ENCODE results near the gene MAN2C1. TPM values are rescaled to one million over a fixed set of nuclear protein-coding genes. Genes with fewer than 3 reads are reported as not detected.
"Not testable (repeated sequence)": the region's sequence is repeated elsewhere in the genome, so short reads cannot be mapped to it uniquely, and the experiment has no call there.

The MAN2C1 gene
- total and polyA plus RNA-seq, 9 donors: 48.9 to 277 (median 223) TPM

GRCh38 chr15:75313116-75313845, 55.1 kb downstream of the MAN2C1 start:
- H3K36me3 ChIP-seq: no peaks in the 10 kb centered on the region
- H3K4me3 ChIP-seq: no peak overlapping the region
- no peak for DNase-seq
- H3K27ac ChIP-seq: no peak overlapping the region
- intact Hi-C loops (cut with DNase I): loop anchor here in 1 of 4 donors (10.0 kb wide), 1 partner anchor 78 kb away; no protein-coding TSS in a partner anchor
- WGBS, 3 donors: 86 to 88% (median 86%) methylated on average over 13 of the region's 13 CpGs
- H3K9me3 ChIP-seq: no peaks in the 10 kb centered on the region
- no peaks in the 10 kb centered on the region for H3K4me1 ChIP-seq (ENCODE audit: insufficient read depth)
- no peaks in the 10 kb centered on the region for H3K27me3 ChIP-seq
- TF ChIP-seq EP300 (IDR thresholded peaks at IDR 0.05): no peak
- no peak for TF ChIP-seq CTCF (IDR thresholded peaks at IDR 0.05)
- no peak for TF ChIP-seq POLR2A (IDR thresholded peaks at IDR 0.05)

GRCh38 chr15:75312548-75312947, 55.9 kb downstream of the MAN2C1 start:
- 93 to 100% (median 100%) methylated on average over 1 of the region's 1 CpG for WGBS, 3 donors
- H3K36me3 ChIP-seq; H3K4me1 ChIP-seq (ENCODE audit: insufficient read depth); H3K4me3 ChIP-seq; H3K27ac ChIP-seq; H3K9me3 ChIP-seq; H3K27me3 ChIP-seq; DNase-seq: not testable (repeated sequence)
- intact Hi-C loops (cut with DNase I): loop anchor here in 1 of 4 donors (10.0 kb wide), 1 partner anchor 78 kb away; no protein-coding TSS in a partner anchor

GRCh38 chr15:75309711-75310110, 58.7 kb downstream of the MAN2C1 start:
- no peak for DNase-seq
- Histone ChIP-seq H3K9me3 (no peaks in the 10 kb centered on the region), H3K36me3 (no peaks in the 10 kb centered on the region), H3K4me3 (no peak overlapping the region), H3K4me1 (ENCODE audit: insufficient read depth) (no peaks in the 10 kb centered on the region), H3K27ac (no peak overlapping the region), H3K27me3 (no peaks in the 10 kb centered on the region)
- intact Hi-C loops (cut with DNase I): loop anchor here in 2 of 4 donors (10.0 kb wide), 2 partner anchors 75 to 285 kb away; partner anchors contain the start of gene PPCDC (in 1 of the 2)
- TF ChIP-seq EP300 (IDR thresholded peaks at IDR 0.05) (no peak), CTCF (IDR thresholded peaks at IDR 0.05) (no peak)

GRCh38 chr15:75307778-75308390, 60.5 kb downstream of the MAN2C1 start:
- DNase-seq: peak in 3 of 5 donors; percentile 26 to 64 (median 37)
- no peaks in the 10 kb centered on the region for H3K9me3 ChIP-seq
- no peak overlapping the region for H3K27ac ChIP-seq
- H3K4me1 ChIP-seq (ENCODE audit: insufficient read depth): no peaks in the 10 kb centered on the region
- TF ChIP-seq POLR2A (IDR thresholded peaks at IDR 0.05) (no peak), CTCF (IDR thresholded peaks at IDR 0.05) (no peak), EP300 (IDR thresholded peaks at IDR 0.05) (no peak)
- no peak overlapping the region for H3K4me3 ChIP-seq
- H3K27me3 ChIP-seq: no peaks in the 10 kb centered on the region
- no peaks in the 10 kb centered on the region for H3K36me3 ChIP-seq
- WGBS, 3 donors: 12 to 20% (median 13%) methylated on average over 15 of the region's 15 CpGs
- intact Hi-C loops (cut with DNase I): loop anchor here in 1 of 4 donors (10.0 kb wide), 1 partner anchor 283 kb away; the partner anchor contains the start of gene PPCDC

- no peak for DNase-seq
- intact Hi-C loops (cut with DNase I): loop anchor here in 1 of 4 donors (10.0 kb wide), 1 partner anchor 281 kb away; the partner anchor contains the start of gene PPCDC
These were observed 62.2 kb downstream of the MAN2C1 start for GRCh38 chr15:75306188-75306587.

More at GRCh38 chr15:75306188-75306587, 62.2 kb downstream of the MAN2C1 start:
- Histone ChIP-seq H3K4me3 (no peak overlapping the region), H3K36me3 (no peaks in the 10 kb centered on the region), H3K4me1 (ENCODE audit: insufficient read depth) (no peaks in the 10 kb centered on the region), H3K27ac (no peak overlapping the region), H3K27me3 (no peaks in the 10 kb centered on the region), H3K9me3 (no peaks in the 10 kb centered on the region)
- 56 to 72% (median 61%) methylated on average over 3 of the region's 3 CpGs for WGBS, 3 donors
- no peak for TF ChIP-seq CTCF (IDR thresholded peaks at IDR 0.05)
- TF ChIP-seq EP300 (IDR thresholded peaks at IDR 0.05): no peak
- TF ChIP-seq POLR2A (IDR thresholded peaks at IDR 0.05): no peak
